Hepatocyte (in vitro differentiated cells): ENCODE results near the gene AARSD1. TPM values are rescaled to one million over a fixed set of nuclear protein-coding genes. Genes with fewer than 3 reads are reported as not detected.
A peak's percentile ranks its signal among the peaks of the same experiment; 100 is the strongest.
"Not testable (repeated sequence)": the region's sequence is repeated elsewhere in the genome, so short reads cannot be mapped to it uniquely, and the experiment has no call there.

Experiments used
- DNase-seq: peaks from one replicate; pipeline ENCODE4 v3.0.0-alpha.2; 2016; ENCODE audit warnings: low spot score
- H2AFZ ChIP-seq: fragments of 200-600 bp; sonication (generic); 2 replicates; pipeline ENCODE4 v1.6.0; 2016; ENCODE audit warnings: antibody characterized with exemption, mild to moderate bottlenecking
- H3K27ac ChIP-seq: fragments of 200-600 bp; sonication (generic); 2 replicates; pipeline ENCODE4 v1.5.1; 2016; ENCODE audit warnings: mild to moderate bottlenecking
- H3K27me3 ChIP-seq: fragments of 200-600 bp; sonication (generic); 2 replicates; pipeline ENCODE4 v1.6.1; 2016
- H3K36me3 ChIP-seq: fragments of 200-600 bp; sonication (generic); replicated peaks from 2 replicates; pipeline ENCODE4 v1.5.1; 2016; ENCODE audit warnings: low read depth; ENCODE audit not compliant: insufficient read depth
- H3K4me1 ChIP-seq: fragments of 200-600 bp; sonication (generic); 2 replicates; pipeline ENCODE4 v1.5.1; 2016; ENCODE audit warnings: mild to moderate bottlenecking, moderate library complexity; ENCODE audit not compliant: insufficient read depth
- H3K4me2 ChIP-seq: fragments of 200-600 bp; sonication (generic); 2 replicates; pipeline ENCODE4 v1.6.0; 2016
- H3K4me3 ChIP-seq: fragments of 200-600 bp; sonication (generic); 2 replicates; pipeline ENCODE4 v1.5.1; 2016; ENCODE audit warnings: mild to moderate bottlenecking
- H3K79me2 ChIP-seq: fragments of 200-600 bp; sonication (generic); 2 replicates; pipeline ENCODE4 v1.6.0; 2017; ENCODE audit warnings: mild to moderate bottlenecking
- H3K9me2 ChIP-seq: fragments of 200-600 bp; sonication (generic); replicated peaks from 2 replicates; pipeline ENCODE4 v1.6.0; 2017; ENCODE audit warnings: mild to moderate bottlenecking; ENCODE audit not compliant: insufficient read depth
- H3K9me3 ChIP-seq: fragments of 200-600 bp; sonication (generic); 2 replicates; pipeline ENCODE4 v1.5.1; 2016; ENCODE audit warnings: low read depth, mild to moderate bottlenecking
- H4K20me1 ChIP-seq: fragments of 200-600 bp; sonication (generic); 2 replicates; pipeline ENCODE4 v1.6.0; 2016; ENCODE audit warnings: mild to moderate bottlenecking; ENCODE audit not compliant: insufficient read depth, poor library complexity, severe bottlenecking
- CTCF ChIP-seq: fragments of 200-600 bp; sonication (generic); IDR thresholded peaks from 2 replicates; pipeline ENCODE4 v1.5.1; 2016; ENCODE audit warnings: antibody characterized with exemption, mild to moderate bottlenecking; ENCODE audit not compliant: poor library complexity
- EZH2 ChIP-seq: fragments of 200-600 bp; sonication (generic); IDR thresholded peaks from 2 replicates; pipeline ENCODE4 v1.6.1; 2016; ENCODE audit warnings: antibody characterized with exemption, mild to moderate bottlenecking, borderline replicate concordance
- EZH2phosphoT487 ChIP-seq: fragments of 200-600 bp; sonication (generic); IDR thresholded peaks from one replicate; pipeline ENCODE4 v1.6.1; 2018; ENCODE audit warnings: antibody characterized with exemption, mild to moderate bottlenecking, low read depth, moderate library complexity; ENCODE audit not compliant: unreplicated experiment, severe bottlenecking
- WGBS: methylation state at CpG from one replicate; pipeline ENCODE4 v1.1.6; 2016; ENCODE audit warnings: low lambda C conversion rate; ENCODE audit errors: missing lambda C conversion rate; 5-methylcytosine and 5-hydroxymethylcytosine counted together
- polyA plus RNA-seq: library from polyadenylated mRNA; unstranded; fragments of >200 nt; fragmentation: Nextera tagmentation; extraction: Ambion mirVana; gene quantifications from 2 replicates; pipeline ENCODE4 v1.2.1, GENCODE V29; 2016
- total RNA-seq: library from RNA; depleted of rRNA; stranded (reverse); fragments of >200 nt; gene quantifications from 2 replicates; pipeline ENCODE4 v1.2.3, GENCODE V29; 2014

Gene AARSD1
- total and polyA plus RNA-seq, 2 experiments from 2014 or later, result 25.8 to 41.0 TPM

GRCh38 chr17:42999003-42999525, 34.8 kb upstream of the AARSD1 start:
- TF ChIP-seq EZH2phosphoT487, result no peak
- TF ChIP-seq CTCF, result no peak
- no peak for TF ChIP-seq EZH2
- Histone ChIP-seq H3K4me3 (peak overlapping the region; percentile 38), H3K4me2 (peak overlapping the region; percentile 93), H3K27ac (peak overlapping the region; percentile 93), H3K36me3 (no peaks in the 10 kb centered on the region), H3K9me3 (no peaks in the 10 kb centered on the region), H2AFZ (no peak overlapping the region), H3K79me2 (peaks cover 36% of the 10 kb centered on the region), H4K20me1 (peaks cover 12% of the 10 kb centered on the region), H3K9me2 (no peaks in the 10 kb centered on the region), H3K4me1 (peaks cover 12% of the 10 kb centered on the region), H3K27me3 (no peaks in the 10 kb centered on the region)
- 14% methylated on average over 8 of the region's 10 CpGs for WGBS
- no peak for DNase-seq

DNA sequence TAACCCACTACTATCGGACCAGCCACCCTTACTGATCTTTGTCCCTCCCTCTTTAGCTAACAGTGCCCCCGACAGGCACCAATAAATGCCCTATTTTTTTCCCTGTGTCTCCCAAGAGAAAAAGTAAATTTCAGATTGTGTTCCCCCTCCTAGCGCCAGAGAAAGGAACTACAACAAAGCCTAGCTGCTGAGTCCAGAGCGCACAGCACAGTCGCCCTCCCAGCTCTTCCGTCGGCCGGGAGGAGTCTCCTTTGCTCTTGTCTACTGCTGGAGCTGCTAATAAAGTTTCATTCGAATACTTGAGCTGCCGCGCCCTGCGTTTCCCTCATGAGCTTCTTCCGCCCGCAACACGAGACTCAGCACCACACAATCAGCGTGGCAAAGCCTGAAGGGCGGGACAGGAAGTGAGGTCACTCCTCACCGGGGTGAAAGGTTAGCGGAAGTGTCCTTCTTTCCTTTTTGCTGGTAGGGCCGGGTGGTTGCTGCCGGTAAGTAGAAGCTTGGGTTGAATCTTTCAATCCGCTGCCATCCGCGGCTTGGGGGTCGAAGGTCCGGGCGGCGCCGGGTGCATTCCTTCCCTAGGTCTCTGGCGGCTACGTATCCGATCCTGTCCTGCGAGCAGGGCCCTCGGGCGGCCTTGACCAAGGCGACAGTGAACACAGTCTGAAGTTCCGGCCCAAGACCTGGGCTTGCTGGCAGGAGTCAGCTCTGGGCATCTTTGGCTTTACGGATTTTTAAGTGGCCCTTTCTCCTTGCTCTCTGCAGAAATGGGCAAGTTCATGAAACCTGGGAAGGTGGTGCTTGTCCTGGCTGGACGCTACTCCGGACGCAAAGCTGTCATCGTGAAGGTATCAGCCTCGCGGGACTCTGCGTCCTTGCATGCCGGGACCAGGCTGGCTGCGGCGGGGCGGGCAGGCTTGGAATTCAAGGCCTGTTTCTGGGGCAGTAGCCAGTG, 34.0 kb upstream of the AARSD1 start, which contains the start of gene RPL27:
TSS of gene RPL27 (plus strand) at position 436 of the 955 bp plus-strand sequence. CDS start at position 768, 332 bp downstream.
- Histone ChIP-seq H4K20me1 (peaks cover 12% of the 10 kb centered on the region), H3K4me2 (peak within 1 kb of the TSS; percentile 93), H2AFZ (peak within 1 kb of the TSS; percentile 18), H3K4me3 (peak within 1 kb of the TSS; percentile 38), H3K9me2 (no peaks in the 10 kb centered on the region), H3K9me3 (no peaks in the 10 kb centered on the region), H3K27ac (peak within 1 kb of the TSS; percentile 93), H3K4me1 (peaks cover 12% of the 10 kb centered on the region), H3K79me2 (peaks cover 36% of the 10 kb centered on the region), H3K27me3 (no peaks in the 10 kb centered on the region), H3K36me3 (no peaks in the 10 kb centered on the region)
- 1% methylated on average over 49 of the region's 49 CpGs for WGBS
- peak; percentile 77 for TF ChIP-seq CTCF
- TF ChIP-seq EZH2phosphoT487, result no peak
- no peak for TF ChIP-seq EZH2
- peak; percentile 99 for DNase-seq

DNA sequence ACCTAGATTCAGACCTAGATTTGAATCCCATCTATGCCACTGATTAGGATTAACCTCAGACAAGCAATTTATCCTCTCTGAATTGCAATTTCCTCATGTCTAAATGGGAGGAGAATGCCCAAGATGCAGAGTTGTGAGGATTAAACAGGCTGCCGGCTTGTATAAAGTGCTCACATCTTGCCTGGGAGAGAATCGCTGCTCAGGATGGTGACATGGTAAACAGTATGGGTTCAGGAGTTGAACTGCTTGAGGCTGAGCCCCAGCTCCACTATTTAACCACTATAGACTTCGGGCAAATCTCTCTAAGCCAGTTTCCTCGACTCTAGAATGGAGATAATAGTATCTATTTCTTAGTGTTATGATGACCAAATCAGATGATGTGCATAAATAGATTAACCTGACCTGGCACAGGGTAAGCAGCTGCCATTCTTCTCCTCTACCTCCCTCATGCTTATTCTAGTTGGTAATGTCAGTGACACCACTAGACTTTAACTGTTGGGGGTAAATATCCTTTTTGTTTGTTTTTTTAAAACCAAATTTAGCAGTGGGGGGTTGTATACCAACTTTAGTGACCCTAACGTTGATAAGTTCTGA, 33.2 kb upstream of the AARSD1 start:
- Histone ChIP-seq H2AFZ (peak overlapping the region; percentile 18), H3K4me1 (peaks cover 12% of the 10 kb centered on the region), H4K20me1 (peaks cover 12% of the 10 kb centered on the region), H3K4me2 (peak overlapping the region; percentile 66), H3K9me2 (no peaks in the 10 kb centered on the region), H3K36me3 (no peaks in the 10 kb centered on the region), H3K27me3 (no peaks in the 10 kb centered on the region), H3K4me3 (no peak overlapping the region), H3K79me2 (peaks cover 36% of the 10 kb centered on the region), H3K9me3 (no peaks in the 10 kb centered on the region), H3K27ac (peak overlapping the region; percentile 36)
- TF ChIP-seq EZH2, result no peak
- no peak for TF ChIP-seq CTCF
- 30% methylated on average over 5 of the region's 5 CpGs for WGBS
- no peak for DNase-seq

DNA sequence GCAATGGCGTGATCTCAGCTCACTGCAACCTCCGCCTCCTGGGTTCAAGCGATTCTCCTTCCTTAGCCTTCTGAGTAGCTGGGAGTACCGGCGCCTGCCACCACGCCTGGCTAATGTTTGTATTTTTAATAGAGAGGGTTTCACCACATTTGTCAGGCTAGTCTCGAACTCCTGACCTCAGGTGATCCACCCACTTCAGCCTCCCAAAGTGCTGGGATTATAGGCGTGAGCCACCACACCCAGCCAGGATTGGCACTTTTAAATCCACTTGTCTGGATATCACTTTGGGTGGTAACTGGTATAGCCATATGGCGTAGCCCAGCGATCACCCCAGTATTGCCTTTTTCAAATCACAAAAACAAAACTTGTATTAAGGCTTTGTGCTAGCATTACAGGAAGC, 29.7 kb upstream of the AARSD1 start:
- 91% methylated on average over 9 of the region's 10 CpGs for WGBS
- H3K9me2 ChIP-seq, H3K4me2 ChIP-seq, H3K79me2 ChIP-seq, H3K9me3 ChIP-seq, H3K4me3 ChIP-seq, DNase-seq, H3K27ac ChIP-seq, H4K20me1 ChIP-seq, H3K4me1 ChIP-seq, H2AFZ ChIP-seq, H3K36me3 ChIP-seq, H3K27me3 ChIP-seq: not testable (repeated sequence)
